ENCODE measurements around the gene TMEM81. TPM values are rescaled to one million over a fixed set of nuclear protein-coding genes. Genes with fewer than 3 reads are reported as not detected.

The TMEM81 gene
- total RNA-seq, 1 donor = 1.8 TPM

GRCh38 chr1:205038132-205038786 lies 46.0 kb downstream of the TMEM81 start:
- H3K79me2 ChIP-seq (ENCODE audit: insufficient read depth, low read length) = no peaks in the 10 kb centered on the region
- H3K9me3 ChIP-seq (ENCODE audit: low read depth, low read length) = no peaks in the 10 kb centered on the region
- H3K36me3 ChIP-seq (ENCODE audit: insufficient read depth, low read length) = no peaks in the 10 kb centered on the region
- no peaks in the 10 kb centered on the region for H3K4me1 ChIP-seq (ENCODE audit: insufficient read depth, low read length)
- H3K27ac ChIP-seq (ENCODE audit: low read depth, low read length) = no peak overlapping the region
- H4K20me1 ChIP-seq (ENCODE audit: insufficient read depth, low read length) = no peaks in the 10 kb centered on the region
- H3K27me3 ChIP-seq (ENCODE audit: insufficient read depth, low read length) = peaks cover 36% of the 10 kb centered on the region
- DNase-seq (ENCODE audit: insufficient read length, low spot score, missing footprints) = no peak
- no peak overlapping the region for H3K4me3 ChIP-seq (ENCODE audit: insufficient read depth, low read length)
- TF ChIP-seq, protein P1, sequence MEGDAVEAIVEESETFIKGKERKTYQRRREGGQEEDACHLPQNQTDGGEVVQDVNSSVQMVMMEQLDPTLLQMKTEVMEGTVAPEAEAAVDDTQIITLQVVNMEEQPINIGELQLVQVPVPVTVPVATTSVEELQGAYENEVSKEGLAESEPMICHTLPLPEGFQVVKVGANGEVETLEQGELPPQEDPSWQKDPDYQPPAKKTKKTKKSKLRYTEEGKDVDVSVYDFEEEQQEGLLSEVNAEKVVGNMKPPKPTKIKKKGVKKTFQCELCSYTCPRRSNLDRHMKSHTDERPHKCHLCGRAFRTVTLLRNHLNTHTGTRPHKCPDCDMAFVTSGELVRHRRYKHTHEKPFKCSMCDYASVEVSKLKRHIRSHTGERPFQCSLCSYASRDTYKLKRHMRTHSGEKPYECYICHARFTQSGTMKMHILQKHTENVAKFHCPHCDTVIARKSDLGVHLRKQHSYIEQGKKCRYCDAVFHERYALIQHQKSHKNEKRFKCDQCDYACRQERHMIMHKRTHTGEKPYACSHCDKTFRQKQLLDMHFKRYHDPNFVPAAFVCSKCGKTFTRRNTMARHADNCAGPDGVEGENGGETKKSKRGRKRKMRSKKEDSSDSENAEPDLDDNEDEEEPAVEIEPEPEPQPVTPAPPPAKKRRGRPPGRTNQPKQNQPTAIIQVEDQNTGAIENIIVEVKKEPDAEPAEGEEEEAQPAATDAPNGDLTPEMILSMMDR (IDR thresholded peaks at IDR 0.05; ENCODE audit: extremely low read depth, low read depth, low read length) = no peak
- H3K4me2 ChIP-seq (ENCODE audit: insufficient read depth, low read length) = no peak overlapping the region
- H2AFZ ChIP-seq (ENCODE audit: low read length) = no peak overlapping the region

DNA sequence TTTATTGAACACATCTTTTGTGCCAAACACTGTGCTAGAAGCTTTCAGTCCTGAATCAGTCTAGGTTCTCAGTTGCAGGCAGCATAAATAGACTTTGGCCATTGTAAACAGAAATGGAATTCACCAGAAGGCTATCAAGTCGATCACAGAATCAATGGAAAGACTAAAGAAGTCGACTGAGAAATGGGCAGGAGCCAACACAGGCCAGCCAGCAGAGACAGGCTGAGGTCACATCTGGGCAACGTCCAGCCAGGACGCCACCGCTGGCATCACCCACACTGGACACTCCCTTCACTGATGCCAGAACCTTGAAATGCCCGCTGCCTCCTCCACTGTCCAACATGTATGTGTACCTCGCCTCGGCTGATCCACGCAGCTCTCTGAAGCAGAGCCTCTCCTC lies 46.7 kb downstream of the TMEM81 start:
- peaks cover 37% of the 10 kb centered on the region for H3K27me3 ChIP-seq (ENCODE audit: insufficient read depth, low read length)
- no peaks in the 10 kb centered on the region for H3K4me1 ChIP-seq (ENCODE audit: insufficient read depth, low read length)
- H3K27ac ChIP-seq (ENCODE audit: low read depth, low read length) = no peak overlapping the region
- H4K20me1 ChIP-seq (ENCODE audit: insufficient read depth, low read length) = no peaks in the 10 kb centered on the region
- H3K4me3 ChIP-seq (ENCODE audit: insufficient read depth, low read length) = no peak overlapping the region
- H3K79me2 ChIP-seq (ENCODE audit: insufficient read depth, low read length) = no peaks in the 10 kb centered on the region
- H2AFZ ChIP-seq (ENCODE audit: low read length) = no peak overlapping the region
- H3K4me2 ChIP-seq (ENCODE audit: insufficient read depth, low read length) = no peak overlapping the region
- H3K36me3 ChIP-seq (ENCODE audit: insufficient read depth, low read length) = no peaks in the 10 kb centered on the region
- TF ChIP-seq, protein P1 (IDR thresholded peaks at IDR 0.05; ENCODE audit: extremely low read depth, low read depth, low read length) = no peak
- H3K9me3 ChIP-seq (ENCODE audit: low read depth, low read length) = no peaks in the 10 kb centered on the region
- no peak for DNase-seq (ENCODE audit: insufficient read length, low spot score, missing footprints)

Other genes starting within 250 kb of the TMEM81 start
- gene NFASC, start 213.6 kb downstream of the TMEM81 start, total RNA-seq = 28.6 and 36.9 TPM in 2 replicates
- under 0.01 TPM in 1 of 2 replicates, not detected in the other for gene CNTN2, start 41.2 kb downstream of the TMEM81 start, total RNA-seq
- gene RBBP5, start 37.5 kb upstream of the TMEM81 start, total RNA-seq = 16.5 and 19.5 TPM in 2 replicates
- 16.5 and 18.1 TPM in 2 replicates for gene DSTYK, start 127.2 kb upstream of the TMEM81 start, total RNA-seq
- 1.8 and 2.9 TPM in 2 replicates for gene TMCC2, start 143.5 kb upstream of the TMEM81 start, total RNA-seq
- 2.7 and 3.6 TPM in 2 replicates for gene NUAK2, start 237.3 kb upstream of the TMEM81 start, total RNA-seq